SK-N-SH (cell line): ENCODE data around the gene PPP6C. TPM values are rescaled to one million over a fixed set of nuclear protein-coding genes. Genes with fewer than 3 reads are reported as not detected.

ENCODE experiments used
- CTCF ChIA-PET: fragments of 300-600, 350-600 bp; formaldehyde crosslinking; extraction: SDS; loops from one replicate; lab custom pipeline; 2021; lab: Yijun Ruan, JAX
- POLR2A ChIA-PET: fragments of 350-600 bp; sonication (Branson Sonifier 250); formaldehyde crosslinking; extraction: SDS; loops from one replicate; lab custom pipeline; 2020; ENCODE audit warnings: antibody characterized with exemption, inconsistent platforms; lab: Yijun Ruan, JAX
- DNase-seq: peaks from one replicate; pipeline ENCODE4 v3.0.0; 2012
- H2AFZ ChIP-seq: fragments of 200-600 bp; sonication (generic); 2 replicates; pipeline ENCODE4 v1.8.1; 2016; ENCODE audit warnings: antibody characterized with exemption, mild to moderate bottlenecking, low read depth
- H3F3A ChIP-seq: fragments of 200-600 bp; sonication (generic); replicated peaks from 2 replicates; pipeline ENCODE3; 2016; ENCODE audit warnings: antibody characterized with exemption, mild to moderate bottlenecking; ENCODE audit not compliant: insufficient read depth
- H3K27ac ChIP-seq, 2 experiments: fragments of 200-500 bp in 1 of 2; fragments of 200-600 bp in 1 of 2; sonication (Bioruptor generic) in 1 of 2; sonication (generic), shearing (Covaris generic) in 1 of 2; 2 replicates each; pipeline versions ENCODE4 v1.5.1 to v1.6.1; 2014 to 2016; ENCODE audit warnings: low read depth in 2 of 2, inconsistent platforms in 1 of 2, low read length in 1 of 2, mild to moderate bottlenecking in 1 of 2, mixed read lengths in 1 of 2
- H3K27me3 ChIP-seq: fragments of 200-600 bp; sonication (generic), shearing (Covaris generic); 2 replicates; pipeline ENCODE4 v1.6.1; 2016; ENCODE audit warnings: mixed run types; ENCODE audit not compliant: insufficient read depth
- H3K36me3 ChIP-seq, 2 experiments: fragments of 200-500 bp in 1 of 2; fragments of 200-600 bp in 1 of 2; sonication (Bioruptor generic) in 1 of 2; sonication (generic) in 1 of 2; replicated peaks in 1 of 2; 2 replicates each; pipeline versions ENCODE3 to v1.5.1; 2014 to 2016; ENCODE audit warnings: low read length in 1 of 2, mild to moderate bottlenecking in 1 of 2; ENCODE audit not compliant: insufficient read depth in 2 of 2, control insufficient read depth in 1 of 2
- H3K4me1 ChIP-seq, 2 experiments: fragments of 200-500 bp in 1 of 2; fragments of 200-600 bp in 1 of 2; sonication (Bioruptor generic) in 1 of 2; sonication (generic), shearing (Covaris generic) in 1 of 2; 2 replicates each; pipeline versions ENCODE4 v1.5.1 to v1.6.1; 2014 to 2016; ENCODE audit warnings: low read depth in 1 of 2, low read length in 1 of 2, mixed run types in 1 of 2; ENCODE audit not compliant: insufficient read depth in 2 of 2, control insufficient read depth in 1 of 2
- H3K4me2 ChIP-seq: fragments of 200-600 bp; sonication (generic), shearing (Covaris generic); 2 replicates; pipeline ENCODE4 v1.6.1; 2017; ENCODE audit warnings: mixed run types
- H3K4me3 ChIP-seq, 2 experiments: fragments of 200-500 bp in 1 of 2; fragments of 200-600 bp in 1 of 2; sonication (Bioruptor generic) in 1 of 2; sonication (generic), shearing (Covaris generic) in 1 of 2; 2 replicates each; pipeline versions ENCODE4 v1.5.1 to v1.8.1; 2014 to 2016; ENCODE audit warnings: low read depth in 2 of 2, inconsistent platforms in 1 of 2, low read length in 1 of 2, mild to moderate bottlenecking in 1 of 2, mixed read lengths in 1 of 2, moderate library complexity in 1 of 2
- H3K79me2 ChIP-seq: fragments of 200-600 bp; sonication (generic); 2 replicates; pipeline ENCODE4 v1.8.1; 2017; ENCODE audit warnings: mild to moderate bottlenecking; ENCODE audit not compliant: insufficient read depth
- H3K9ac ChIP-seq: fragments of 200-600 bp; sonication (generic); 2 replicates; pipeline ENCODE4 v1.6.1; 2017; ENCODE audit warnings: mixed run types
- H3K9me2 ChIP-seq: fragments of 200-600 bp; sonication (generic); 2 replicates; pipeline ENCODE4 v1.6.1; 2017; ENCODE audit warnings: mixed run types
- H3K9me3 ChIP-seq: fragments of 200-600 bp; sonication (generic); 2 replicates; pipeline ENCODE4 v1.6.1; 2017; ENCODE audit warnings: mixed run types, mild to moderate bottlenecking, moderate library complexity
- H4K20me1 ChIP-seq: fragments of 200-600 bp; sonication (generic); 2 replicates; pipeline ENCODE4 v1.6.1; 2017; ENCODE audit warnings: mild to moderate bottlenecking, mixed run types; ENCODE audit not compliant: insufficient read depth
- FOXJ3 ChIP-seq: sonication (generic); formaldehyde crosslinking; IDR thresholded peaks from 2 replicates; pipeline ENCODE4 v1.5.1; 2020; ENCODE audit warnings: mild to moderate bottlenecking, missing genetic modification reagents
- NFIC ChIP-seq: IDR thresholded peaks from 2 replicates; pipeline ENCODE4 v1.4.0; 2012; ENCODE audit warnings: borderline replicate concordance
- POLR2AphosphoS5 ChIP-seq: IDR thresholded peaks from 2 replicates; pipeline ENCODE4 v1.6.1; 2012; ENCODE audit warnings: low read depth, low read length
- SMC3 ChIP-seq: IDR thresholded peaks from 2 replicates; pipeline ENCODE4 v1.6.1; 2012; ENCODE audit warnings: low read depth, low read length, improper control_type of control experiment
- TAF1 ChIP-seq: IDR thresholded peaks from 2 replicates; pipeline ENCODE4 v1.6.1; 2012; ENCODE audit warnings: low read depth, mild to moderate bottlenecking, low read length, moderate library complexity, borderline replicate concordance
- WGBS: methylation state at CpG from one replicate; pipeline ENCODE4 v1.1.6; 2017; ENCODE audit warnings: low lambda C conversion rate; 5-methylcytosine and 5-hydroxymethylcytosine counted together
- polyA plus RNA-seq, 3 experiments: library from polyadenylated mRNA; depleted of rRNA; stranded (reverse); fragments of >200 nt; gene quantifications; 2 replicates each; pipeline ENCODE4 v1.2.3, GENCODE V29; 2012
- TF ChIP-seq, protein P1 (sequence below): fragments of 150-350 bp; IDR thresholded peaks from 2 replicates; pipeline ENCODE4 v1.6.1; 2016; ENCODE audit warnings: mild to moderate bottlenecking, low read depth, low read length
- TF ChIP-seq, protein P2 (sequence below): fragments of 200-600 bp; sonication (generic); IDR thresholded peaks from 2 replicates; pipeline ENCODE4 v1.6.1; 2017; ENCODE audit warnings: antibody characterized with exemption, mild to moderate bottlenecking, moderate library complexity

Gene PPP6C
- polyA plus RNA-seq, 1 of the 3 experiments (the other 2 are of a cell fraction), result 14.8 TPM

DNA sequence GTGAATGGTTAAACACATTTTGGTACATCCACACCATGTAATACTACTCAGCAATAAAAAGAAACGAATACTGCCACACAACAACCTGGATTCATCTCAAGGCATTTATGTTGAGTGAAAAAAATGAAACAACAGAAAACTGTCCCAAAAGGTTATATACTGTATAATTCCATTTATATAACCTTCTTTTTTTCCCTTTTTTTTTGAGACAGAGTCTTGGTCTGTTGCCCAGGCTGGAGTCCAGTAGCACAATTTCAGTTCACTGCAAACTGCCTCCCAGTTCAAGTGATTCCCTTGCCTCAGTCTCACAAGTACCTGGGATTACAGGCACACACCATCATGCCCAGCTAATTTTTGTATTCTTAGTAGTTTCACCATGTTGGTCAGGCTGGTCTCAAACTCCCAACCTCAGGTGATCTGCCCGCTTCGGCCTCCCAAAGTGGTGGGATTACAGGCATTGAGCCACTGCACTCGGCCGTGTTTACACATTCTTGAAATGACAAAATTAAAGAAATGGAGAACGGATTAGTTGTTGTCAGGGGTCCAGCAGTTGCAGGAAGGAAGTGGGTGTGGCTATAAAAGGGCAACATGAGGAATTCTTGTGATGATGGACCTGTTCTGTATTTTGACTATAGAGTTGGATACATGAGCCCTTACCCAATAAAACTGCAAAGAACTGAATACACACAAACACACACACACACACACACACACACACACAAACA, 17.4 kb downstream of the PPP6C start:
- H3K79me2 ChIP-seq, result peaks cover 96% of the 10 kb centered on the region
- no peak overlapping the region for H3K4me2 ChIP-seq
- ChIA-PET POLR2A (no interaction called here), CTCF (no interaction called here)
- no peak overlapping the region for H3K9ac ChIP-seq
- H4K20me1 ChIP-seq, result peaks cover 22% of the 10 kb centered on the region; the same call in 1 of the 2 replicates
- no peak for DNase-seq
- H3F3A ChIP-seq, result peaks cover 8% of the 10 kb centered on the region
- H3K4me3 ChIP-seq, result no peak overlapping the region
- no peak overlapping the region for H2AFZ ChIP-seq
- H3K4me1 ChIP-seq, result peaks cover 3 to 13% of the 10 kb centered on the region in 2 experiments; a peak in 3 of 4 replicates
- H3K36me3 ChIP-seq, result peaks cover 4 to 23% of the 10 kb centered on the region in 2 experiments
- H3K9me2 ChIP-seq, result no peaks in the 10 kb centered on the region
- 91% methylated on average over 6 of the region's 6 CpGs for WGBS
- TF ChIP-seq, protein P1, sequence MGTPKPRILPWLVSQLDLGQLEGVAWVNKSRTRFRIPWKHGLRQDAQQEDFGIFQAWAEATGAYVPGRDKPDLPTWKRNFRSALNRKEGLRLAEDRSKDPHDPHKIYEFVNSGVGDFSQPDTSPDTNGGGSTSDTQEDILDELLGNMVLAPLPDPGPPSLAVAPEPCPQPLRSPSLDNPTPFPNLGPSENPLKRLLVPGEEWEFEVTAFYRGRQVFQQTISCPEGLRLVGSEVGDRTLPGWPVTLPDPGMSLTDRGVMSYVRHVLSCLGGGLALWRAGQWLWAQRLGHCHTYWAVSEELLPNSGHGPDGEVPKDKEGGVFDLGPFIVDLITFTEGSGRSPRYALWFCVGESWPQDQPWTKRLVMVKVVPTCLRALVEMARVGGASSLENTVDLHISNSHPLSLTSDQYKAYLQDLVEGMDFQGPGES, result no peak
- no peak for TF ChIP-seq NFIC
- no peak for TF ChIP-seq POLR2AphosphoS5
- TF ChIP-seq, protein P2, sequence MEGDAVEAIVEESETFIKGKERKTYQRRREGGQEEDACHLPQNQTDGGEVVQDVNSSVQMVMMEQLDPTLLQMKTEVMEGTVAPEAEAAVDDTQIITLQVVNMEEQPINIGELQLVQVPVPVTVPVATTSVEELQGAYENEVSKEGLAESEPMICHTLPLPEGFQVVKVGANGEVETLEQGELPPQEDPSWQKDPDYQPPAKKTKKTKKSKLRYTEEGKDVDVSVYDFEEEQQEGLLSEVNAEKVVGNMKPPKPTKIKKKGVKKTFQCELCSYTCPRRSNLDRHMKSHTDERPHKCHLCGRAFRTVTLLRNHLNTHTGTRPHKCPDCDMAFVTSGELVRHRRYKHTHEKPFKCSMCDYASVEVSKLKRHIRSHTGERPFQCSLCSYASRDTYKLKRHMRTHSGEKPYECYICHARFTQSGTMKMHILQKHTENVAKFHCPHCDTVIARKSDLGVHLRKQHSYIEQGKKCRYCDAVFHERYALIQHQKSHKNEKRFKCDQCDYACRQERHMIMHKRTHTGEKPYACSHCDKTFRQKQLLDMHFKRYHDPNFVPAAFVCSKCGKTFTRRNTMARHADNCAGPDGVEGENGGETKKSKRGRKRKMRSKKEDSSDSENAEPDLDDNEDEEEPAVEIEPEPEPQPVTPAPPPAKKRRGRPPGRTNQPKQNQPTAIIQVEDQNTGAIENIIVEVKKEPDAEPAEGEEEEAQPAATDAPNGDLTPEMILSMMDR, result no peak
- no peak for TF ChIP-seq FOXJ3 (CRISPR knock-in tag)
- TF ChIP-seq, all 33 proteins: peak for 0
- H3K27ac ChIP-seq, result no peak overlapping the region
- no peaks in the 10 kb centered on the region for H3K9me3 ChIP-seq
- no peaks in the 10 kb centered on the region for H3K27me3 ChIP-seq

DNA sequence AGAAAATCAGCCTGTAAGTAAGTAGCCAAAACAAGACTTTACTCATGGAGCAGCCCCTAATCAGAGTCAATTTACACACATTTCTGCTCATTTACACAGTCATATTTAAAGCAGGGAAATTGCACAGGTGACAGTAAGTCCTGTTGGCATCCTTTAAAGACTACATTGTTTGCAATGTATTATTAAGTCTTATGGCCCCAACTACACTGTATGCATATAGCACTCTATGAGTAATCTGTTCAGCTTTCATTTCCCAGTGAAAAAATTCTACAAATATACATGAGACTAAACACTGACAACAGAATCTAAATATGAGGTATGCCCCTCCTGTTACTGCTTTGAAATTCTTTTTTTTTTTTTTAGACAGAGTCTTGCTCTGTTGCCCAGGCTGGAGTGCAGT, 19.7 kb downstream of the PPP6C start:
- no peaks in the 10 kb centered on the region for H3K9me2 ChIP-seq
- H3K36me3 ChIP-seq, result peaks cover 4 to 22% of the 10 kb centered on the region in 2 experiments
- no peak overlapping the region for H3K4me3 ChIP-seq
- no peak overlapping the region for H2AFZ ChIP-seq
- peaks cover 0 to 17% of the 10 kb centered on the region in 2 experiments; a peak in 2 of 4 replicates for H3K4me1 ChIP-seq
- H3K9me3 ChIP-seq, result no peaks in the 10 kb centered on the region
- H3K27me3 ChIP-seq, result no peaks in the 10 kb centered on the region
- TF ChIP-seq SMC3 (no peak), TAF1 (no peak)
- TF ChIP-seq, protein P1, result no peak
- TF ChIP-seq, all 33 proteins: peak for 0
- peaks cover 92% of the 10 kb centered on the region for H3K79me2 ChIP-seq
- no peak overlapping the region for H3K27ac ChIP-seq
- DNase-seq, result no peak
- CTCF ChIA-PET, result interaction anchor here (1.0 kb wide), 1 partner anchor 26 kb away, joined by 4 read pairs; no protein-coding TSS in a partner anchor
- POLR2A ChIA-PET, result no interaction called here
- H3K4me2 ChIP-seq, result no peak overlapping the region
- peaks cover 22% of the 10 kb centered on the region for H4K20me1 ChIP-seq
- H3F3A ChIP-seq, result peaks cover 15% of the 10 kb centered on the region
- no peak overlapping the region for H3K9ac ChIP-seq
